ENCODE measurements around the gene SYNPO2. TPM values are rescaled to one million over a fixed set of nuclear protein-coding genes. Genes with fewer than 3 reads are reported as not detected.

Gene SYNPO2
- polyA plus RNA-seq, 1 donor (not counting 4 experiments of a cell fraction or from before 2014, with no cell fraction given), result 0.34 TPM

DNA sequence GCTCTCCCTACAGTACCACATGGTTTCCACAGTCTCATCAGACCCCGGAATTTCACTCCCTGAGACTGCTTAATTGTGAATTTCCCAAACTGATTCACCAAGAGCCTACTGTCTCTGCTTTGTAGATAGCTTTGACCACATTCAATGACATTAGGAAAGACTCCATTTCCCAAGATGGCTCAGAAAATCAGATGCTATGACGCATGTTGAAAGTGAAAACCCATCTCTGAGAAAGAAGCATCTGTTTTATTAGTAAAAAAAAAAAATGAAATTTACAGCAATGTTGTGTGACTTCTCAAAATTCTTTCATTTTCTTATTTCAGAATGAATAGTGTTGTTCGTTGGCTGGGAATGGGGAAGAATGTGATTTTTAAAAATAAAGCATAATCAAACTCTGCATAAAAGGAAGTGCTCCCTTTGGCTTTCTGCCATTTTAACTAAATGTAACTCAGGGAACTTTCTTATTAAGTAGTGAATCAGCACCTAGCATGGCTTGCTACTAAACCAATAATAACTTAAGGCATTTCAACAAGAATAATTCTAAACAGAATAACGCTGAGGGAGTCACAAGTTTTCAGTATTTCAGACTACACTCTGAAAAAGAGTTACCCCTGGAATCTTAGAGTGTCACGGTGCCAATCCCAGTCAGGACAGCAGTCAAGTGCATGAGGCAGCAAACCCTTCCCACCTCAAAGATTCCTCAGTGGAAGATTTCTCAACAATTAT is 149.6 kb downstream of the SYNPO2 start:
- FAIRE-seq (no peak), DNase-seq (ENCODE audit: low read depth, low spot score) (no peak)
- Histone ChIP-seq H3K9ac (ENCODE audit: control insufficient read depth, extremely low read depth, insufficient read depth, low read length) (no peak overlapping the region), H3K36me3 (ENCODE audit: control insufficient read depth in 2 of 2, extremely low read depth in 1 of 2, insufficient read depth in 2 of 2, low read length in 2 of 2) (no peaks in the 10 kb centered on the region), H3K27me3 (ENCODE audit: control insufficient read depth, extremely low read depth, insufficient read depth, low read length) (no peaks in the 10 kb centered on the region), H3K27ac (ENCODE audit: control insufficient read depth, insufficient read depth, low read length) (no peak overlapping the region), H3K4me2 (ENCODE audit: control insufficient read depth, extremely low read depth, insufficient read depth, low read depth, low read length) (no peak overlapping the region), H2AFZ (ENCODE audit: control insufficient read depth, low read length) (peak overlapping the region; percentile 43), H3K9me3 (ENCODE audit: control insufficient read depth, low read depth, low read length) (no peaks in the 10 kb centered on the region), H3K9me1 (ENCODE audit: control insufficient read depth, extremely low read depth, insufficient read depth, low read length) (no peaks in the 10 kb centered on the region), H3K4me3 (ENCODE audit: control insufficient read depth in 2 of 3, extremely low read depth in 1 of 3, insufficient read depth in 2 of 3, low read depth in 1 of 3, low read length in 3 of 3) (no peak overlapping the region), H3K4me1 (ENCODE audit: control insufficient read depth, extremely low read depth, insufficient read depth, low read length) (peaks cover 13% of the 10 kb centered on the region), H4K20me1 (ENCODE audit: control insufficient read depth, extremely low read depth, insufficient read depth, low read length) (no peaks in the 10 kb centered on the region), H3K79me2 (ENCODE audit: control insufficient read depth, insufficient read depth, low read length) (no peaks in the 10 kb centered on the region)
- TF ChIP-seq EZH2 (IDR thresholded peaks at IDR 0.05; ENCODE audit: low read length), result no peak
- TF ChIP-seq, protein P1, sequence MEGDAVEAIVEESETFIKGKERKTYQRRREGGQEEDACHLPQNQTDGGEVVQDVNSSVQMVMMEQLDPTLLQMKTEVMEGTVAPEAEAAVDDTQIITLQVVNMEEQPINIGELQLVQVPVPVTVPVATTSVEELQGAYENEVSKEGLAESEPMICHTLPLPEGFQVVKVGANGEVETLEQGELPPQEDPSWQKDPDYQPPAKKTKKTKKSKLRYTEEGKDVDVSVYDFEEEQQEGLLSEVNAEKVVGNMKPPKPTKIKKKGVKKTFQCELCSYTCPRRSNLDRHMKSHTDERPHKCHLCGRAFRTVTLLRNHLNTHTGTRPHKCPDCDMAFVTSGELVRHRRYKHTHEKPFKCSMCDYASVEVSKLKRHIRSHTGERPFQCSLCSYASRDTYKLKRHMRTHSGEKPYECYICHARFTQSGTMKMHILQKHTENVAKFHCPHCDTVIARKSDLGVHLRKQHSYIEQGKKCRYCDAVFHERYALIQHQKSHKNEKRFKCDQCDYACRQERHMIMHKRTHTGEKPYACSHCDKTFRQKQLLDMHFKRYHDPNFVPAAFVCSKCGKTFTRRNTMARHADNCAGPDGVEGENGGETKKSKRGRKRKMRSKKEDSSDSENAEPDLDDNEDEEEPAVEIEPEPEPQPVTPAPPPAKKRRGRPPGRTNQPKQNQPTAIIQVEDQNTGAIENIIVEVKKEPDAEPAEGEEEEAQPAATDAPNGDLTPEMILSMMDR (optimal IDR thresholded peaks at IDR 0.05 in 1 of 3, IDR thresholded peaks at IDR 0.05 in 1 of 3, conservative IDR thresholded peaks at IDR 0.05 in 1 of 3; ENCODE audit: extremely low read depth in 1 of 3, insufficient read depth in 2 of 3, low read length in 3 of 3), result no peak
- dilution Hi-C loops (cut with MboI; ENCODE audit: extremely low pct_ligation_motif_present, low sequenced_read_pairs), result no loop called here

DNA sequence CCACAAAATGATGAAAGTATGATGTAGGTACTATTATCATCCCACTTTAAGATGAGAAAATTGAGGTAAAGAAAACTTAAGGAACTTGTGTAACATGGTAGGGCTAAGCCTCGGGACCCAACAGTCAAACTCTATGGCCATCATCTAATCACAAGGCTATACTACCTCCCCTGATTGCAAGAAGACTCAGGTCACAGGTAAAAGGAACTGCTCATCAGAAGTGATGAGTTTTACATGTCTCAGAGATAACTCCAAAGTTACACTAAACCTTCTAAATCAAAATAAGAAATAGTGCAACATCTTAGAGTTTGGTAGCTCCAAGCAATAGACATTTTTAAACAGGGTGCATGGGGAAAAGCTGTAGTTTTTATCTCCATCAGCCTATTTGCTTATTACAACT is 150.5 kb downstream of the SYNPO2 start:
- Histone ChIP-seq H2AFZ (ENCODE audit: control insufficient read depth, low read length) (no peak overlapping the region), H3K4me2 (ENCODE audit: control insufficient read depth, extremely low read depth, insufficient read depth, low read depth, low read length) (no peak overlapping the region), H3K27ac (ENCODE audit: control insufficient read depth, insufficient read depth, low read length) (no peak overlapping the region), H3K27me3 (ENCODE audit: control insufficient read depth, extremely low read depth, insufficient read depth, low read length) (no peaks in the 10 kb centered on the region), H3K36me3 (ENCODE audit: control insufficient read depth in 2 of 2, extremely low read depth in 1 of 2, insufficient read depth in 2 of 2, low read length in 2 of 2) (no peaks in the 10 kb centered on the region), H4K20me1 (ENCODE audit: control insufficient read depth, extremely low read depth, insufficient read depth, low read length) (no peaks in the 10 kb centered on the region), H3K9ac (ENCODE audit: control insufficient read depth, extremely low read depth, insufficient read depth, low read length) (no peak overlapping the region), H3K79me2 (ENCODE audit: control insufficient read depth, insufficient read depth, low read length) (no peaks in the 10 kb centered on the region), H3K9me3 (ENCODE audit: control insufficient read depth, low read depth, low read length) (no peaks in the 10 kb centered on the region), H3K9me1 (ENCODE audit: control insufficient read depth, extremely low read depth, insufficient read depth, low read length) (no peaks in the 10 kb centered on the region), H3K4me3 (ENCODE audit: control insufficient read depth in 2 of 3, extremely low read depth in 1 of 3, insufficient read depth in 2 of 3, low read depth in 1 of 3, low read length in 3 of 3) (no peak overlapping the region), H3K4me1 (ENCODE audit: control insufficient read depth, extremely low read depth, insufficient read depth, low read length) (peaks cover 13% of the 10 kb centered on the region)
- DNase-seq (ENCODE audit: low read depth, low spot score), result no peak
- dilution Hi-C loops (cut with MboI; ENCODE audit: extremely low pct_ligation_motif_present, low sequenced_read_pairs), result no loop called here
- peak; percentile 13 for FAIRE-seq
- no peak for TF ChIP-seq EZH2 (IDR thresholded peaks at IDR 0.05; ENCODE audit: low read length)
- TF ChIP-seq, protein P1 (optimal IDR thresholded peaks at IDR 0.05 in 1 of 3, IDR thresholded peaks at IDR 0.05 in 1 of 3, conservative IDR thresholded peaks at IDR 0.05 in 1 of 3; ENCODE audit: extremely low read depth in 1 of 3, insufficient read depth in 2 of 3, low read length in 3 of 3), result no peak
